H1 (cell line): ENCODE results near the gene ESYT2.
A peak's percentile ranks its signal among the peaks of the same experiment; 100 is the strongest.

Experiments
- BRCA1 ChIP-seq: IDR thresholded peaks from 2 replicates; pipeline ENCODE4 v1.6.1; 2012; ENCODE audit warnings: low read depth, low read length, improper control_type of control experiment
- CBX5 ChIP-seq: fragments of 300-800, 300-1000 bp; sonication (generic); IDR thresholded peaks from 2 replicates; pipeline ENCODE4 v1.7.1; 2016; ENCODE audit warnings: antibody characterized with exemption, low read length, low read depth
- CTCF ChIP-seq, 3 experiments: IDR thresholded peaks; 1 replicate in 2 of 3; 2 replicates in 1 of 3; pipeline versions ENCODE4 v1.5.1 to v1.6.1; 2011; ENCODE audit warnings: low read length in 3 of 3, mild to moderate bottlenecking in 3 of 3, inconsistent platforms in 2 of 3, low read depth in 1 of 3, moderate library complexity in 1 of 3; ENCODE audit not compliant: insufficient read depth in 1 of 3; ENCODE audit errors: control extremely low read depth in 1 of 3
- NANOG ChIP-seq: IDR thresholded peaks from 2 replicates; pipeline ENCODE4 v1.6.1; 2011; ENCODE audit warnings: low read length, low read depth, mild to moderate bottlenecking, inconsistent platforms; ENCODE audit not compliant: insufficient read depth, poor library complexity, severe bottlenecking
- POLR2AphosphoS5 ChIP-seq: IDR thresholded peaks from 2 replicates; pipeline ENCODE4 v1.6.1; 2011; ENCODE audit warnings: low read depth, low read length
- RFX5 ChIP-seq: IDR thresholded peaks from 2 replicates; pipeline ENCODE4 v1.6.1; 2011; ENCODE audit warnings: low read depth, low read length, improper control_type of control experiment, borderline replicate concordance
- SP4 ChIP-seq: IDR thresholded peaks from 2 replicates; pipeline ENCODE4 v1.6.1; 2012; ENCODE audit warnings: low read length, inconsistent platforms
- SUZ12 ChIP-seq: fragments of 200-600 bp; sonication (generic); IDR thresholded peaks from 2 replicates; pipeline ENCODE4 v1.6.1; 2012; ENCODE audit warnings: mild to moderate bottlenecking, inconsistent platforms, low read length, moderate library complexity, mixed read lengths
- USF2 ChIP-seq: IDR thresholded peaks from 2 replicates; pipeline ENCODE4 v1.6.1; 2011; ENCODE audit warnings: low read length, improper control_type of control experiment

GRCh38 chr7:158704524-158705233 lies 124.6 kb downstream of the ESYT2 start, which contains the start of gene NCAPG2:
- TF ChIP-seq NANOG, result no peak
- no peak for TF ChIP-seq USF2
- peak in 2 of 3 experiments; percentile 18 to 36; a peak in 2 of 4 replicates for TF ChIP-seq CTCF (IDR thresholded peaks at IDR 0.05; ENCODE audit: control extremely low read depth in 1 of 3, insufficient read depth in 1 of 3, low read depth in 1 of 3, low read length in 3 of 3)
- TF ChIP-seq BRCA1, result peak; percentile 89
- TF ChIP-seq RFX5, result no peak
- no peak; the same call in 1 of the 2 replicates for TF ChIP-seq SUZ12
- TF ChIP-seq SP4, result peak; percentile 64; the same call in 1 of the 2 replicates
- no peak for TF ChIP-seq CBX5
- peak; percentile 33; the same call in 1 of the 2 replicates for TF ChIP-seq POLR2AphosphoS5
